Measurements from ENCODE around the gene RASGRP1. TPM values are rescaled to one million over a fixed set of nuclear protein-coding genes. Genes with fewer than 3 reads are reported as not detected.

Gene RASGRP1
- polyA plus RNA-seq, 1 of the 3 experiments (the other 2 are of a cell fraction), result 0.03 TPM

DNA sequence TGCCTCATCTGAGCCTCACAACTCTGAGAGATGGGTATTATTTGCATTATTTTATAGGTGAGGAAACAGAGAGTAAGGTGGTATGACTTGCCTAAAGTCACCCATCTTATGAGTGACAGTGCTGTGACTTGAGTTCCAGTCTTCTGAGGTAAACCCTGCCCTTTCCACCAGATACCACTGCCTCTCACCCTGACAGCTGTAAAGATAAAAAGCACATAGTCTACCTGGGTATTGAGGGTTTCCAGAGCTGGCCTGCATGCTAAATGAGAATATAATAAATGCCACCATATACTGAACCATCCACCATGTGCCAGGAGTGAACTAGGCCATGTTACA, 25.6 kb downstream of the RASGRP1 start:
- no peak overlapping the region for H3K4me2 ChIP-seq
- peaks cover 6% of the 10 kb centered on the region for H3F3A ChIP-seq (replicated peaks; ENCODE audit: insufficient read depth)
- ChIA-PET POLR2A (no interaction called here), CTCF (no interaction called here)
- H2AFZ ChIP-seq (ENCODE audit: low read depth), result no peak overlapping the region
- TF ChIP-seq MXI1 (IDR thresholded peaks at IDR 0.05; ENCODE audit: low read depth, low read length) (no peak), IRF3 (IDR thresholded peaks at IDR 0.05; ENCODE audit: low read depth, low read length) (no peak), JUND (IDR thresholded peaks at IDR 0.05) (no peak), POLR2AphosphoS5 (IDR thresholded peaks at IDR 0.05; ENCODE audit: low read depth, low read length) (no peak)
- 0 out of 4 replicates have a peak, but pooled peaks cover 0 to 4% of the 10 kb centered on the region in 2 experiments for H3K4me1 ChIP-seq (ENCODE audit: control insufficient read depth in 1 of 2, insufficient read depth in 2 of 2, low read depth in 1 of 2, low read length in 1 of 2)
- H4K20me1 ChIP-seq (ENCODE audit: insufficient read depth), result no peaks in the 10 kb centered on the region
- no peaks in the 10 kb centered on the region for H3K27me3 ChIP-seq (ENCODE audit: insufficient read depth)
- DNase-seq, result no peak
- H3K9me2 ChIP-seq, result no peaks in the 10 kb centered on the region
- H3K79me2 ChIP-seq (ENCODE audit: insufficient read depth), result no peaks in the 10 kb centered on the region
- no peaks in the 10 kb centered on the region for H3K36me3 ChIP-seq (replicated peaks in 1 of 2; ENCODE audit: control insufficient read depth in 1 of 2, insufficient read depth in 2 of 2, low read length in 1 of 2)
- H3K27ac ChIP-seq (ENCODE audit: low read depth in 2 of 2, low read length in 1 of 2), result no peak overlapping the region
- H3K9ac ChIP-seq, result no peak overlapping the region
- H3K4me3 ChIP-seq (ENCODE audit: low read depth in 2 of 2, low read length in 1 of 2), result no peak overlapping the region
- no peaks in the 10 kb centered on the region for H3K9me3 ChIP-seq

GRCh38 chr15:38538328-38539007, 26.1 kb downstream of the RASGRP1 start:
- Histone ChIP-seq H3K9me2 (no peaks in the 10 kb centered on the region), H3K27ac (ENCODE audit: low read depth in 2 of 2, low read length in 1 of 2) (no peak overlapping the region), H3K36me3 (replicated peaks in 1 of 2; ENCODE audit: control insufficient read depth in 1 of 2, insufficient read depth in 2 of 2, low read length in 1 of 2) (no peaks in the 10 kb centered on the region), H3K9me3 (no peaks in the 10 kb centered on the region), H3F3A (replicated peaks; ENCODE audit: insufficient read depth) (peaks cover 6% of the 10 kb centered on the region), H3K4me2 (no peak overlapping the region), H3K4me3 (ENCODE audit: low read depth in 2 of 2, low read length in 1 of 2) (no peak overlapping the region), H4K20me1 (ENCODE audit: insufficient read depth) (no peaks in the 10 kb centered on the region), H3K4me1 (ENCODE audit: control insufficient read depth in 1 of 2, insufficient read depth in 2 of 2, low read depth in 1 of 2, low read length in 1 of 2) (0 out of 4 replicates have a peak, but pooled peaks cover 0 to 4% of the 10 kb centered on the region in 2 experiments), H3K79me2 (ENCODE audit: insufficient read depth) (no peaks in the 10 kb centered on the region), H3K9ac (no peak overlapping the region), H3K27me3 (ENCODE audit: insufficient read depth) (no peaks in the 10 kb centered on the region), H2AFZ (ENCODE audit: low read depth) (no peak overlapping the region)
- TF ChIP-seq RAD21 (IDR thresholded peaks at IDR 0.05; ENCODE audit: low read length) (no peak), RXRA (IDR thresholded peaks at IDR 0.05; ENCODE audit: borderline replicate concordance, low read depth) (no peak), NFIC (IDR thresholded peaks at IDR 0.05; ENCODE audit: borderline replicate concordance) (no peak), YY1 (IDR thresholded peaks at IDR 0.05; ENCODE audit: low read depth) (no peak), RCOR1 (IDR thresholded peaks at IDR 0.05; ENCODE audit: low read length) (no peak), TCF12 (IDR thresholded peaks at IDR 0.05) (no peak), SIN3A (IDR thresholded peaks at IDR 0.05; ENCODE audit: borderline replicate concordance, low read depth, low read length) (no peak), USF1 (IDR thresholded peaks at IDR 0.05; ENCODE audit: borderline replicate concordance, low read depth) (no peak)
- TF ChIP-seq, protein P1, sequence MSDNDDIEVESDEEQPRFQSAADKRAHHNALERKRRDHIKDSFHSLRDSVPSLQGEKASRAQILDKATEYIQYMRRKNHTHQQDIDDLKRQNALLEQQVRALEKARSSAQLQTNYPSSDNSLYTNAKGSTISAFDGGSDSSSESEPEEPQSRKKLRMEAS (IDR thresholded peaks at IDR 0.05; ENCODE audit: low read depth), result no peak
- ChIA-PET CTCF (no interaction called here), POLR2A (no interaction called here)
- WGBS (ENCODE audit: low lambda C conversion rate), result 74% methylated on average over 8 of the region's 8 CpGs
- DNase-seq, result no peak

All from SK-N-SH (cell line).